ENCODE measurements around the gene F7.

DNA sequence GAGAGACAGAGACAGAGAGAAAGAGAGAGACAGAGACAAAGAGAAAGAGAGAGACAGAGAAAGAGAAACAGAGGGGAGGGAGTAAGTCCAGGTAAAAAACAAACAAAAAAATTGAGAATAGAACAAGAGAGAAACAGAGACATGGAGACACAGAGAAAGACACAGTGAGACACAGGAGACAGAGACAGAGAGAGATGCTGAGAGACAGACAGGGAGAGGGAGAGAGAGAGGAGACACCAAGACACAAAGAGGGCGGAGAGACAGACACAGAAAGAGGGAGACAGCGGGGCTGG, 47.0 kb downstream of the F7 start:
- TF ChIP-seq, protein P1, sequence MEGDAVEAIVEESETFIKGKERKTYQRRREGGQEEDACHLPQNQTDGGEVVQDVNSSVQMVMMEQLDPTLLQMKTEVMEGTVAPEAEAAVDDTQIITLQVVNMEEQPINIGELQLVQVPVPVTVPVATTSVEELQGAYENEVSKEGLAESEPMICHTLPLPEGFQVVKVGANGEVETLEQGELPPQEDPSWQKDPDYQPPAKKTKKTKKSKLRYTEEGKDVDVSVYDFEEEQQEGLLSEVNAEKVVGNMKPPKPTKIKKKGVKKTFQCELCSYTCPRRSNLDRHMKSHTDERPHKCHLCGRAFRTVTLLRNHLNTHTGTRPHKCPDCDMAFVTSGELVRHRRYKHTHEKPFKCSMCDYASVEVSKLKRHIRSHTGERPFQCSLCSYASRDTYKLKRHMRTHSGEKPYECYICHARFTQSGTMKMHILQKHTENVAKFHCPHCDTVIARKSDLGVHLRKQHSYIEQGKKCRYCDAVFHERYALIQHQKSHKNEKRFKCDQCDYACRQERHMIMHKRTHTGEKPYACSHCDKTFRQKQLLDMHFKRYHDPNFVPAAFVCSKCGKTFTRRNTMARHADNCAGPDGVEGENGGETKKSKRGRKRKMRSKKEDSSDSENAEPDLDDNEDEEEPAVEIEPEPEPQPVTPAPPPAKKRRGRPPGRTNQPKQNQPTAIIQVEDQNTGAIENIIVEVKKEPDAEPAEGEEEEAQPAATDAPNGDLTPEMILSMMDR (IDR thresholded peaks at IDR 0.05; ENCODE audit: low read depth, low read length): no peak
- no peak for TF ChIP-seq EZH2phosphoT487 (IDR thresholded peaks at IDR 0.05; ENCODE audit: low read depth)
